ENCODE measurements around the gene BAX. TPM values are rescaled to one million over a fixed set of nuclear protein-coding genes. Genes with fewer than 3 reads are reported as not detected.
A peak's percentile ranks its signal among the peaks of the same experiment; 100 is the strongest.

The BAX gene
- total and polyA plus RNA-seq, 2 of the 13 experiments (the other 11 are each of a cell fraction or from before 2014, with no cell fraction given): 139 to 176 TPM

DNA sequence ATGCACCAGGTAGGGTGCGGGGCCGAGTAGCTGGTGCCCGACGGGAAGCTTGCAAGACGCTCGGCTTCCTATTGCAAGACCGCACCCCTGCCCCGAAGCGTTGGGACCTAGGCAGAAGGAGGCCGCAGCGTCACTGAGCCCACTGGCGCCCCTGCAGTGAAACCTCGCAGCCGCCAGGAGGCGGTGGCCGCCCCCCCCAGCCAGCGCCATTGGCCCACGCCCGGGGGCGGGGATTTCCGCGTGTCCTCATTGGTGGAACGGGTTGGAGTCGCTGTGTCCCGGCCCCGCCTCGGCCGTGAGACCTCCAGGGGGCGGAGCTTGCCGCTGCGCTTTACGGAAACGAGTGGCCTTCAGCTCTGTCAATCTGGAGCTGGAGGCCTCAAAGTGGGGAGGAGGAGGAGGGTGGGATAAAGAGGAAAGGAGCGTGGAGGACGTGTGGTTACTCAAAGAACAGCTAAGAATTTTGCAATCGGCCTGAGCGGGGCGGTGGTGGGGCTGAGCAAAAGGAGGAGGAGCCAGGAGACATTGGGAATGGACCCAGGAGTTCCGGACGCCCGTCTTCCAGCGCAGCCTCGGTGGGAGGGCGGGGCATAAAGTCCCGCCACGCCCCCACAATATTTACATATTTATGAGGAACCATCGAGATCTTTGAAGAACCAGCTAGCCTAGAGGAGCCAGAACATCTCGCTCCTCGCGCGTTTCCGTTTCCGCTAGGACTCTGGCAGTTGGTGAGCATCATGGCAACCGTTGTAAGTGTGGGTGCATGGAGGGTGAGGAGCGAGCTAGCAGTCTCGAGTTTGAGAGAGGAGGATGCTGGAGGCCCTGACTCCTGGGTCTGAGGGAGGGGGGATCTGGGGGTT is 38.7 kb downstream of the BAX start, which contains the start of the genes GYS1 and RUVBL2 (continued):
- TF ChIP-seq, protein P1, sequence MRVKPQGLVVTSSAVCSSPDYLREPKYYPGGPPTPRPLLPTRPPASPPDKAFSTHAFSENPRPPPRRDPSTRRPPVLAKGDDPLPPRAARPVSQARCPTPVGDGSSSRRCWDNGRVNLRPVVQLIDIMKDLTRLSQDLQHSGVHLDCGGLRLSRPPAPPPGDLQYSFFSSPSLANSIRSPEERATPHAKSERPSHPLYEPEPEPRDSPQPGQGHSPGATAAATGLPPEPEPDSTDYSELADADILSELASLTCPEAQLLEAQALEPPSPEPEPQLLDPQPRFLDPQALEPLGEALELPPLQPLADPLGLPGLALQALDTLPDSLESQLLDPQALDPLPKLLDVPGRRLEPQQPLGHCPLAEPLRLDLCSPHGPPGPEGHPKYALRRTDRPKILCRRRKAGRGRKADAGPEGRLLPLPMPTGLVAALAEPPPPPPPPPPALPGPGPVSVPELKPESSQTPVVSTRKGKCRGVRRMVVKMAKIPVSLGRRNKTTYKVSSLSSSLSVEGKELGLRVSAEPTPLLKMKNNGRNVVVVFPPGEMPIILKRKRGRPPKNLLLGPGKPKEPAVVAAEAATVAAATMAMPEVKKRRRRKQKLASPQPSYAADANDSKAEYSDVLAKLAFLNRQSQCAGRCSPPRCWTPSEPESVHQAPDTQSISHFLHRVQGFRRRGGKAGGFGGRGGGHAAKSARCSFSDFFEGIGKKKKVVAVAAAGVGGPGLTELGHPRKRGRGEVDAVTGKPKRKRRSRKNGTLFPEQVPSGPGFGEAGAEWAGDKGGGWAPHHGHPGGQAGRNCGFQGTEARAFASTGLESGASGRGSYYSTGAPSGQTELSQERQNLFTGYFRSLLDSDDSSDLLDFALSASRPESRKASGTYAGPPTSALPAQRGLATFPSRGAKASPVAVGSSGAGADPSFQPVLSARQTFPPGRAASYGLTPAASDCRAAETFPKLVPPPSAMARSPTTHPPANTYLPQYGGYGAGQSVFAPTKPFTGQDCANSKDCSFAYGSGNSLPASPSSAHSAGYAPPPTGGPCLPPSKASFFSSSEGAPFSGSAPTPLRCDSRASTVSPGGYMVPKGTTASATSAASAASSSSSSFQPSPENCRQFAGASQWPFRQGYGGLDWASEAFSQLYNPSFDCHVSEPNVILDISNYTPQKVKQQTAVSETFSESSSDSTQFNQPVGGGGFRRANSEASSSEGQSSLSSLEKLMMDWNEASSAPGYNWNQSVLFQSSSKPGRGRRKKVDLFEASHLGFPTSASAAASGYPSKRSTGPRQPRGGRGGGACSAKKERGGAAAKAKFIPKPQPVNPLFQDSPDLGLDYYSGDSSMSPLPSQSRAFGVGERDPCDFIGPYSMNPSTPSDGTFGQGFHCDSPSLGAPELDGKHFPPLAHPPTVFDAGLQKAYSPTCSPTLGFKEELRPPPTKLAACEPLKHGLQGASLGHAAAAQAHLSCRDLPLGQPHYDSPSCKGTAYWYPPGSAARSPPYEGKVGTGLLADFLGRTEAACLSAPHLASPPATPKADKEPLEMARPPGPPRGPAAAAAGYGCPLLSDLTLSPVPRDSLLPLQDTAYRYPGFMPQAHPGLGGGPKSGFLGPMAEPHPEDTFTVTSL (CRISPR knock-in tag; IDR thresholded peaks at IDR 0.05; ENCODE audit: borderline replicate concordance): peak; percentile 73; the same call in 1 of the 2 replicates
- no peak for TF ChIP-seq ZNF839 (CRISPR knock-in tag; IDR thresholded peaks at IDR 0.05; ENCODE audit: borderline replicate concordance)
- peak; percentile 31; the same call in 1 of the 2 replicates for TF ChIP-seq HCFC1 (IDR thresholded peaks at IDR 0.05; ENCODE audit: low read depth, low read length)
- peak; percentile 15; the same call in 1 of the 2 replicates for TF ChIP-seq ZNF441 (CRISPR knock-in tag; IDR thresholded peaks at IDR 0.05; ENCODE audit: borderline replicate concordance)
- TF ChIP-seq, protein P2, sequence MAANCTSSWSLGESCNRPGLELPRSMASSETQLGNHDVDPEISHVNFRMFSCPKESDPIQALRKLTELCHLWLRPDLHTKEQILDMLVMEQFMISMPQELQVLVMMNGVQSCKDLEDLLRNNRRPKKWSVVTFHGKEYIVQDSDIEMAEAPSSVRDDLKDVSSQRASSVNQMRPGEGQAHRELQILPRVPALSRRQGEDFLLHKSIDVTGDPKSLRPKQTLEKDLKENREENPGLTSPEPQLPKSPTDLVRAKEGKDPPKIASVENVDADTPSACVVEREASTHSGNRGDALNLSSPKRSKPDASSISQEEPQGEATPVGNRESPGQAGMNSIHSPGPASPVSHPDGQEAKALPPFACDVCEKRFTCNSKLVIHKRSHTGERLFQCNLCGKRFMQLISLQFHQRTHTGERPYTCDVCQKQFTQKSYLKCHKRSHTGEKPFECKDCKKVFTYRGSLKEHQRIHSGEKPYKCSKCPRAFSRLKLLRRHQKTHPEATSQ (CRISPR knock-in tag; IDR thresholded peaks at IDR 0.05; ENCODE audit: borderline replicate concordance): 0 out of 2 replicates have a peak, but pooled peaks have one; percentile 59
- TF ChIP-seq, protein P3, sequence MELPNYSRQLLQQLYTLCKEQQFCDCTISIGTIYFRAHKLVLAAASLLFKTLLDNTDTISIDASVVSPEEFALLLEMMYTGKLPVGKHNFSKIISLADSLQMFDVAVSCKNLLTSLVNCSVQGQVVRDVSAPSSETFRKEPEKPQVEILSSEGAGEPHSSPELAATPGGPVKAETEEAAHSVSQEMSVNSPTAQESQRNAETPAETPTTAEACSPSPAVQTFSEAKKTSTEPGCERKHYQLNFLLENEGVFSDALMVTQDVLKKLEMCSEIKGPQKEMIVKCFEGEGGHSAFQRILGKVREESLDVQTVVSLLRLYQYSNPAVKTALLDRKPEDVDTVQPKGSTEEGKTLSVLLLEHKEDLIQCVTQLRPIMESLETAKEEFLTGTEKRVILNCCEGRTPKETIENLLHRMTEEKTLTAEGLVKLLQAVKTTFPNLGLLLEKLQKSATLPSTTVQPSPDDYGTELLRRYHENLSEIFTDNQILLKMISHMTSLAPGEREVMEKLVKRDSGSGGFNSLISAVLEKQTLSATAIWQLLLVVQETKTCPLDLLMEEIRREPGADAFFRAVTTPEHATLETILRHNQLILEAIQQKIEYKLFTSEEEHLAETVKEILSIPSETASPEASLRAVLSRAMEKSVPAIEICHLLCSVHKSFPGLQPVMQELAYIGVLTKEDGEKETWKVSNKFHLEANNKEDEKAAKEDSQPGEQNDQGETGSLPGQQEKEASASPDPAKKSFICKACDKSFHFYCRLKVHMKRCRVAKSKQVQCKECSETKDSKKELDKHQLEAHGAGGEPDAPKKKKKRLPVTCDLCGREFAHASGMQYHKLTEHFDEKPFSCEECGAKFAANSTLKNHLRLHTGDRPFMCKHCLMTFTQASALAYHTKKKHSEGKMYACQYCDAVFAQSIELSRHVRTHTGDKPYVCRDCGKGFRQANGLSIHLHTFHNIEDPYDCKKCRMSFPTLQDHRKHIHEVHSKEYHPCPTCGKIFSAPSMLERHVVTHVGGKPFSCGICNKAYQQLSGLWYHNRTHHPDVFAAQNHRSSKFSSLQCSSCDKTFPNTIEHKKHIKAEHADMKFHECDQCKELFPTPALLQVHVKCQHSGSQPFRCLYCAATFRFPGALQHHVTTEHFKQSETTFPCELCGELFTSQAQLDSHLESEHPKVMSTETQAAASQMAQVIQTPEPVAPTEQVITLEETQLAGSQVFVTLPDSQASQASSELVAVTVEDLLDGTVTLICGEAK (IDR thresholded peaks at IDR 0.05): peak; percentile 67
- TF ChIP-seq, protein P3 (CRISPR knock-in tag; IDR thresholded peaks at IDR 0.05): peak; percentile 44; the same call in 1 of the 2 replicates
- TF ChIP-seq HOXA3 (CRISPR knock-in tag; IDR thresholded peaks at IDR 0.05): peak; percentile 45; the same call in 1 of the 2 replicates
- 0 out of 2 replicates have a peak, but pooled peaks have one; percentile 46 for TF ChIP-seq GATA4 (IDR thresholded peaks at IDR 0.05; ENCODE audit: borderline replicate concordance, low read depth)
- TF ChIP-seq PCBP2 (optimal IDR thresholded peaks at IDR 0.05; ENCODE audit: low read depth, low read length, poor library complexity, severe bottlenecking): no peak
- TF ChIP-seq ZKSCAN8 (CRISPR knock-in tag; IDR thresholded peaks at IDR 0.05; ENCODE audit: borderline replicate concordance): 0 out of 2 replicates have a peak, but pooled peaks have one; percentile 62
